H1 (cell line): ENCODE measurements around the gene FADS2. TPM values are rescaled to one million over a fixed set of nuclear protein-coding genes. Genes with fewer than 3 reads are reported as not detected.

Experiments used
- CTCF ChIA-PET: fragments of 300-600 bp; sonication (Branson Sonifier 250); formaldehyde crosslinking; loops from one replicate; lab custom pipeline; 2021; ENCODE audit not compliant: partially characterized antibody; lab: Charles Lee
- POLR2A ChIA-PET: fragments of 300-600 bp; sonication (Branson Sonifier 250); formaldehyde crosslinking; loops from one replicate; lab custom pipeline; 2021; ENCODE audit warnings: inconsistent platforms; ENCODE audit not compliant: partially characterized antibody; lab: Charles Lee
- DNase-seq, 2 experiments: peaks; one replicate each; pipeline versions ENCODE4 v3.0.0 to v3.0.0-alpha.2; 2010 to 2022; ENCODE audit warnings: low spot score in 2 of 2, low read depth in 1 of 2, mixed read lengths in 1 of 2
- FAIRE-seq: peaks from 2 replicates; lab custom pipeline; 2011; peaks lifted over from hg19 to GRCh38; lab: Jason Lieb, UNC
- H2AFZ ChIP-seq: 2 replicates; pipeline ENCODE4 v1.8.1; 2012; ENCODE audit warnings: low read length, inconsistent platforms
- H2AK5ac ChIP-seq: 2 replicates; pipeline ENCODE4 v1.6.1; 2013; ENCODE audit warnings: low read depth, low read length
- H2BK120ac ChIP-seq: replicated peaks from 2 replicates; pipeline ENCODE3; 2013; ENCODE audit warnings: low read depth, low read length, inconsistent platforms
- H2BK12ac ChIP-seq: 2 replicates; pipeline ENCODE4 v1.6.1; 2013; ENCODE audit warnings: low read depth, low read length
- H2BK15ac ChIP-seq: 2 replicates; pipeline ENCODE4 v1.6.1; 2013; ENCODE audit warnings: low read length
- H2BK20ac ChIP-seq: 2 replicates; pipeline ENCODE4 v1.6.1; 2013; ENCODE audit warnings: low read length
- H2BK5ac ChIP-seq: 2 replicates; pipeline ENCODE4 v1.6.1; 2013; ENCODE audit warnings: low read depth, low read length
- H3K14ac ChIP-seq: 2 replicates; pipeline ENCODE4 v1.6.1; 2013; ENCODE audit warnings: inconsistent platforms; ENCODE audit not compliant: insufficient read length
- H3K18ac ChIP-seq: 2 replicates; pipeline ENCODE4 v1.6.1; 2013; ENCODE audit warnings: low read length; ENCODE audit errors: extremely low read depth
- H3K23ac ChIP-seq: 2 replicates; pipeline ENCODE4 v1.6.1; 2013; ENCODE audit warnings: inconsistent platforms; ENCODE audit not compliant: insufficient read length
- H3K23me2 ChIP-seq: 2 replicates; pipeline ENCODE4 v1.6.1; 2013; ENCODE audit warnings: low read depth, low read length
- H3K27ac ChIP-seq: 2 replicates; pipeline ENCODE4 v1.6.1; 2011; ENCODE audit warnings: low read depth, low read length, inconsistent platforms
- H3K27me3 ChIP-seq, 4 experiments: replicated peaks in 1 of 4; 1 replicate in 1 of 4; 2 replicates in 3 of 4; pipeline versions ENCODE4 v1.6.1 to v1.8.1; 2011 to 2013; ENCODE audit warnings: low read length in 3 of 4, mild to moderate bottlenecking in 3 of 4, inconsistent platforms in 2 of 4, mixed read lengths in 2 of 4, moderate library complexity in 1 of 4; ENCODE audit not compliant: control insufficient read depth in 3 of 4, insufficient read depth in 3 of 4; ENCODE audit errors: extremely low read depth in 1 of 4
- H3K36me3 ChIP-seq, 4 experiments: 2 replicates each; pipeline versions ENCODE4 v1.6.1 to v1.8.1; 2011 to 2013; ENCODE audit warnings: mild to moderate bottlenecking in 4 of 4, low read length in 3 of 4, moderate library complexity in 2 of 4, control low read depth in 1 of 4, inconsistent platforms in 1 of 4; ENCODE audit not compliant: insufficient read depth in 4 of 4, control insufficient read depth in 2 of 4
- H3K4ac ChIP-seq: replicated peaks from 2 replicates; pipeline ENCODE3; 2013; ENCODE audit warnings: low read length, low read depth, mixed read lengths, inconsistent platforms; ENCODE audit not compliant: insufficient read length
- H3K4me1 ChIP-seq, 4 experiments: replicated peaks in 1 of 4; 1 replicate in 1 of 4; 2 replicates in 3 of 4; pipeline versions ENCODE4 v1.6.1 to v1.8.1; 2011 to 2013; ENCODE audit warnings: low read length in 3 of 4, inconsistent platforms in 2 of 4, mixed read lengths in 1 of 4; ENCODE audit not compliant: insufficient read depth in 4 of 4, control insufficient read depth in 3 of 4
- H3K4me2 ChIP-seq, 2 experiments: 2 replicates each; pipeline versions ENCODE4 v1.6.1 to v1.8.1; 2011 to 2013; ENCODE audit warnings: low read depth in 2 of 2, low read length in 2 of 2, control low read depth in 1 of 2, inconsistent platforms in 1 of 2, mild to moderate bottlenecking in 1 of 2; ENCODE audit not compliant: insufficient read depth in 1 of 2
- H3K4me3 ChIP-seq, 4 experiments: fragments of 200-600, 300-600 bp in 1 of 4; sonication (generic), shearing (Covaris generic), sonication (Bioruptor Twin) in 1 of 4; 2 replicates each; pipeline versions ENCODE4 v1.5.1 to v1.8.1; 2011 to 2016; ENCODE audit warnings: low read length in 4 of 4, low read depth in 3 of 4, control low read depth in 2 of 4, inconsistent platforms in 2 of 4, mild to moderate bottlenecking in 2 of 4, mixed read lengths in 1 of 4, moderate library complexity in 1 of 4; ENCODE audit not compliant: insufficient read depth in 2 of 4; ENCODE audit errors: extremely low read depth in 1 of 4
- H3K56ac ChIP-seq: replicated peaks from 2 replicates; pipeline ENCODE3; 2013; ENCODE audit warnings: low read depth, mild to moderate bottlenecking, mixed read lengths, low read length, inconsistent platforms; ENCODE audit not compliant: insufficient read length
- H3K79me1 ChIP-seq: 2 replicates; pipeline ENCODE4 v1.6.1; 2013; ENCODE audit warnings: low read depth, low read length, control low read depth
- H3K79me2 ChIP-seq, 2 experiments: 2 replicates each; pipeline versions ENCODE4 v1.6.1 to v1.8.1; 2012 to 2013; ENCODE audit warnings: low read length in 2 of 2, mild to moderate bottlenecking in 2 of 2, inconsistent platforms in 1 of 2; ENCODE audit not compliant: insufficient read depth in 2 of 2, control insufficient read depth in 1 of 2
- H3K9ac ChIP-seq, 4 experiments: replicated peaks in 1 of 4; 1 replicate in 1 of 4; 2 replicates in 3 of 4; pipeline versions ENCODE4 v1.6.1 to v1.8.1; 2011 to 2013; ENCODE audit warnings: low read depth in 3 of 4, low read length in 3 of 4, control low read depth in 2 of 4, mild to moderate bottlenecking in 2 of 4, moderate library complexity in 2 of 4, inconsistent platforms in 1 of 4; ENCODE audit errors: extremely low read depth in 1 of 4
- H3K9me3 ChIP-seq, 2 experiments: 2 replicates each; pipeline versions ENCODE4 v1.6.1 to v1.8.1; 2012 to 2013; ENCODE audit warnings: mild to moderate bottlenecking in 2 of 2, moderate library complexity in 2 of 2, control low read depth in 1 of 2, inconsistent platforms in 1 of 2, low read depth in 1 of 2, low read length in 1 of 2, mixed read lengths in 1 of 2; ENCODE audit not compliant: insufficient read depth in 2 of 2
- H4K20me1 ChIP-seq, 2 experiments: replicated peaks in 1 of 2; 2 replicates each; pipeline versions ENCODE3 to v1.8.1; 2011 to 2013; ENCODE audit warnings: inconsistent platforms in 2 of 2, low read length in 2 of 2, mild to moderate bottlenecking in 1 of 2; ENCODE audit not compliant: insufficient read depth in 2 of 2, control insufficient read depth in 1 of 2
- H4K5ac ChIP-seq: 2 replicates; pipeline ENCODE4 v1.6.1; 2013; ENCODE audit warnings: low read length, low read depth, mixed read lengths, inconsistent platforms; ENCODE audit not compliant: insufficient read length
- H4K8ac ChIP-seq: 2 replicates; pipeline ENCODE4 v1.8.0; 2013; ENCODE audit warnings: mild to moderate bottlenecking, moderate library complexity, low read length, inconsistent platforms; ENCODE audit not compliant: insufficient read depth; ENCODE audit errors: extremely low read depth
- H4K91ac ChIP-seq: replicated peaks from 2 replicates; pipeline ENCODE3; 2013; ENCODE audit warnings: low read length, mixed read lengths, inconsistent platforms; ENCODE audit not compliant: insufficient read length
- GABPA ChIP-seq: IDR thresholded peaks from 2 replicates; pipeline ENCODE4 v1.6.1; 2011; ENCODE audit warnings: mild to moderate bottlenecking, low read length, moderate library complexity, borderline replicate concordance; ENCODE audit not compliant: insufficient read depth
- RXRA ChIP-seq: IDR thresholded peaks from 2 replicates; pipeline ENCODE4 v1.6.1; 2011; ENCODE audit warnings: low read depth, mild to moderate bottlenecking, low read length, moderate library complexity; ENCODE audit not compliant: insufficient read depth
- TBP ChIP-seq: IDR thresholded peaks from 2 replicates; pipeline ENCODE4 v1.6.1; 2011; ENCODE audit warnings: low read depth, low read length, improper control_type of control experiment
- TEAD4 ChIP-seq: IDR thresholded peaks from 2 replicates; pipeline ENCODE4 v1.6.1; 2012; ENCODE audit warnings: low read depth, low read length, inconsistent platforms, mixed read lengths
- WGBS, 2 experiments: shearing (Covaris generic) in 1 of 2; methylation state at CpG; one replicate each; pipeline versions ENCODE4 v1.1.6 to v1.1.7; 2013 to 2015; ENCODE audit warnings: low lambda C conversion rate in 2 of 2, mixed read lengths in 2 of 2, inconsistent platforms in 1 of 2, low coverage in 1 of 2, missing lambda C conversion rate in 1 of 2; ENCODE audit not compliant: insufficient replicate concordance in 2 of 2, insufficient coverage in 1 of 2, insufficient read length in 1 of 2; ENCODE audit errors: extremely low coverage in 1 of 2, missing lambda C conversion rate in 1 of 2; 5-methylcytosine and 5-hydroxymethylcytosine counted together
- polyA plus RNA-seq, 7 experiments: library from polyadenylated mRNA; depleted of rRNA in 3 of 7; stranded (reverse) in 5 of 7; unstranded in 2 of 7; fragments of >200 nt in 5 of 7; fragments of 200-250 nt in 2 of 7; gene quantifications; 1 replicate in 5 of 7; 2 replicates in 1 of 7; 4 replicates in 1 of 7; pipeline versions ENCODE4 v1.2.1 to v1.2.3, GENCODE V29; 2011 to 2013; ENCODE audit warnings: missing spikeins in 2 of 7, mixed read lengths in 2 of 7
- total RNA-seq: library from RNA; stranded (reverse); fragmentation: NEBNext Ultra II Directional; extraction: Animal tissue kit (Norgen Biotek cat#: 25700); gene quantifications from 2 replicates; pipeline ENCODE4 v1.2.1, GENCODE V29; 2021
- TF ChIP-seq, protein P1 (sequence below): IDR thresholded peaks from 2 replicates; pipeline ENCODE4 v1.6.1; 2011; ENCODE audit warnings: low read depth, mild to moderate bottlenecking, low read length; ENCODE audit not compliant: insufficient read depth

Gene FADS2
- total and polyA plus RNA-seq, 2 of the 8 experiments (the other 6 are each of a cell fraction or from before 2014, with no cell fraction given), result 499 to 701 TPM

DNA sequence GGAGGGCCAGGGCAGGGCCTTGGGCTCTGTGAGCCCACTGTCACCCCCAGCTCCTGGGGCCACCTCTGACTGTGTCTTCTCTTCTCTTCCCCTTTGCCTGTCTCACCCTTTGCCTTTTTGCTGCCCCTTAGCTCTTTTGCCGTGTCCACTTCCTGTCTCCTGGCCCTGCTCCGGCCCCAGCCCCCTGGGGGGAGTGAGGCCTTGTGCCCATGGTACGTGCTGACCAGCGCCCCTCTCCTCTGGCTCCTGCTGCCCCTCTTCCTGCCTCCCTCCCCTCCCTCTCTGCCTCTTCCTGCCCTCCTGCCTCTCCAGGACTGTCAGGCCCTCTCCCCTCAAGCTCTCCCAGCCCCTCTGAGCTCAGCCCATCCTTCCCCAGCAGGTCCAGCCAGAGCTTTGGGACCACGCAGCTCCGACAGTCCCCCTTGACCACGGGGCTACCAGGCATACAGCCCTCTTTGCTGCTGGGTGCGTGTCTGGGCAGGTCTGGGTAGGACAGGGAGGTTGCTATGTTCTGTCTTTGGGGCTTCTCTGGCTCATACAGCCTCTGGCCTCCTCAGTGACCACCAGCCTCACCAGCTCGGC, 47.4 kb upstream of the FADS2 start:
- no peak overlapping the region for H4K5ac ChIP-seq
- H4K8ac ChIP-seq, result no peak overlapping the region
- H3K23ac ChIP-seq, result no peak overlapping the region
- H3K18ac ChIP-seq, result no peak overlapping the region
- no peak overlapping the region for H2BK5ac ChIP-seq
- no peak overlapping the region for H3K14ac ChIP-seq
- POLR2A ChIA-PET, result interaction anchor here (0.5 to 5.2 kb wide), 7 partner anchors 10 to 522 kb away, joined by 3 to 56 read pairs (median 5); partner anchors contain the start of genes FEN1 and TMEM258
- H4K91ac ChIP-seq, result peak overlapping the region; percentile 48
- H3K27ac ChIP-seq, result no peak overlapping the region
- H2BK120ac ChIP-seq, result no peak overlapping the region
- H2BK20ac ChIP-seq, result no peak overlapping the region
- no peaks in the 10 kb centered on the region for H3K79me1 ChIP-seq
- no peak overlapping the region for H3K4me2 ChIP-seq
- peak overlapping the region; percentile 71 for H3K4ac ChIP-seq
- peaks cover 0 to 9% (median 4%) of the 10 kb centered on the region in 4 experiments; a peak in 5 of 8 replicates for H3K36me3 ChIP-seq
- FAIRE-seq (no peak), DNase-seq (no peak)
- H3K79me2 ChIP-seq, result no peaks in the 10 kb centered on the region
- peaks cover 0 to 7% (median 5%) of the 10 kb centered on the region in 4 experiments; a peak in 6 of 7 replicates for H3K4me1 ChIP-seq
- 91% methylated on average over 7 of the region's 9 CpGs; no CpG with 5 or more reads in 1 of the 2 experiments for WGBS, 2 experiments
- 0 out of 2 replicates have a peak overlapping the region, but pooled peaks have one; percentile 43 for H2BK12ac ChIP-seq
- H3K23me2 ChIP-seq, result no peaks in the 10 kb centered on the region
- CTCF ChIA-PET, result interaction anchor here (0.7 to 7.2 kb wide), 9 partner anchors 9 to 46 kb away, joined by 3 to 48 read pairs (median 6); partner anchors contain the start of genes FEN1, MYRF and TMEM258
- no peak overlapping the region for H2BK15ac ChIP-seq
- H3K9me3 ChIP-seq, result no peaks in the 10 kb centered on the region
- no peak overlapping the region for H3K56ac ChIP-seq
- H3K4me3 ChIP-seq, result no peak overlapping the region
- H2AK5ac ChIP-seq, result no peak overlapping the region
- peaks cover 0 to 6% of the 10 kb centered on the region in 2 experiments for H4K20me1 ChIP-seq
- no peaks in the 10 kb centered on the region; a peak in 1 of 7 replicates for H3K27me3 ChIP-seq
- no peak overlapping the region for H2AFZ ChIP-seq
- H3K9ac ChIP-seq, result no peak overlapping the region
- no peak for TF ChIP-seq GABPA
- no peak for TF ChIP-seq TEAD4
- TF ChIP-seq RXRA, result no peak
- TF ChIP-seq, protein P1, sequence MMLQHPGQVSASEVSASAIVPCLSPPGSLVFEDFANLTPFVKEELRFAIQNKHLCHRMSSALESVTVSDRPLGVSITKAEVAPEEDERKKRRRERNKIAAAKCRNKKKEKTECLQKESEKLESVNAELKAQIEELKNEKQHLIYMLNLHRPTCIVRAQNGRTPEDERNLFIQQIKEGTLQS, result no peak
- no peak for TF ChIP-seq TBP
